ENCODE results near the gene EDEM2. TPM values are rescaled to one million over a fixed set of nuclear protein-coding genes. Genes with fewer than 3 reads are reported as not detected.

EDEM2 gene
- total RNA-seq, 1 experiment from 2014 or later = 28.5 TPM

GRCh38 chr20:35192118-35192872 is 45.2 kb upstream of the EDEM2 start:
- Histone ChIP-seq H3K36me3 (ENCODE audit: low read depth, low read length) (no peaks in the 10 kb centered on the region), H3K4me1 (ENCODE audit: insufficient read depth, low read length) (peaks cover 27% of the 10 kb centered on the region), H2AFZ (ENCODE audit: low read length) (no peak overlapping the region), H3K9ac (ENCODE audit: low read length) (no peak overlapping the region), H3K27ac (ENCODE audit: low read length) (0 out of 2 replicates have a peak overlapping the region, but pooled peaks have one; percentile 18), H3K4me2 (ENCODE audit: low read length) (peak overlapping the region; percentile 23), H3K79me2 (ENCODE audit: low read length) (no peaks in the 10 kb centered on the region), H4K20me1 (ENCODE audit: low read length) (no peaks in the 10 kb centered on the region), H3K9me3 (ENCODE audit: low read length) (peaks cover 11% of the 10 kb centered on the region), H3K27me3 (ENCODE audit: low read length) (no peaks in the 10 kb centered on the region), H3K4me3 (ENCODE audit: low read length) (no peak overlapping the region), H3F3A (ENCODE audit: low read length, unreplicated experiment) (no peaks in the 10 kb centered on the region), H3K9me2 (replicated peaks; ENCODE audit: low read length) (no peaks in the 10 kb centered on the region)
- TF ChIP-seq EZH2phosphoT487 (IDR thresholded peaks at IDR 0.05; ENCODE audit: borderline replicate concordance, low read length) (no peak), CTCF (conservative IDR thresholded peaks at IDR 0.05; ENCODE audit: low read depth, low read length) (no peak), EZH2 (IDR thresholded peaks at IDR 0.05; ENCODE audit: low read length, unreplicated experiment) (no peak)
- BruUV-seq (replicated peaks) = no TSS peak
- POLR2A ChIA-PET (ENCODE audit: unreplicated experiment) = interaction anchor here (0.6 kb wide), 1 partner anchor 760 kb away, joined by 3 read pairs; no protein-coding TSS in a partner anchor
- CTCF ChIA-PET = interaction anchor here (1.1 kb wide), 1 partner anchor 47 kb away, joined by 5 read pairs; no protein-coding TSS in a partner anchor
- DNase-seq (peak; percentile 88), ATAC-seq (peak; percentile 94)
- intact Hi-C loops (cut with micrococcal nuclease) = loop anchor here (1.0 kb wide), 1 partner anchor 45 kb away; the partner anchor contains the start of gene EDEM2

DNA sequence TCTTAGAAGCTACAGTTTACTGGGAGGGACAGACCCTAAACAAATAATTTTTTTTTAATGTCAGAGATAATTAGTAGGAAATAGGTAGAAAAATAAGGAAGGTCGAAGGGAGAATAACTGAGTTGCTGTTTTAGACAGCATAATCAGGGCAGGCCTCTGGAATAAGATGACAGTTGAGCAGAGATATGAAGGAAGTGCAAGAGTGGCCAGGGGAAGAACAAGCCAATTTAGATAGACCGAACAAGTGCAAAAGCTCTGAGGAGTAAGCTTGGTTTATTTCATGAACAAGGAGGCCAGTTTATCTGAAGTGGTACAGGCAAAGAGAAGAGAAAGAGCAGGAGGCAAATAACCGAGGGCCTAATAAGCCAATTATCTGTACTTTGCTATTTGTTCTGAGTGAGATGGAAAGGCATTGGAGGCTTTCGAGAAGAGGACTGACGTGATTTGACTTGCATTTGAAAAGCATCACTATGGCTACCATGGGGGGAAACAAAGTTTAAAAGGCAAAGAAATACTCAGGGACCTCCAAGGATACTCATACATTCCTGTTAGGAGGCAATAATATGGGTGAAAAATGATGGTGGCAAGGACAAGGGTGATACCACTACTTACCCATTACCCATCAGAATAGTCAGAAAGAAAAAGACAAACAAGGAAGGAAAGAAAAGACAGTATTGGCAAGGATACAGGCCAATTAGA is 44.4 kb upstream of the EDEM2 start:
- Histone ChIP-seq H3K27me3 (ENCODE audit: low read length) (no peaks in the 10 kb centered on the region), H3K79me2 (ENCODE audit: low read length) (no peaks in the 10 kb centered on the region), H3K4me3 (ENCODE audit: low read length) (no peak overlapping the region), H4K20me1 (ENCODE audit: low read length) (no peaks in the 10 kb centered on the region), H3K27ac (ENCODE audit: low read length) (peak overlapping the region; percentile 18; the same call in 1 of the 2 replicates), H3K9me3 (ENCODE audit: low read length) (peaks cover 6% of the 10 kb centered on the region), H3K36me3 (ENCODE audit: low read depth, low read length) (no peaks in the 10 kb centered on the region), H3K4me2 (ENCODE audit: low read length) (peak overlapping the region; percentile 23), H3K4me1 (ENCODE audit: insufficient read depth, low read length) (peaks cover 27% of the 10 kb centered on the region), H3K9ac (ENCODE audit: low read length) (no peak overlapping the region), H3F3A (ENCODE audit: low read length, unreplicated experiment) (no peaks in the 10 kb centered on the region), H3K9me2 (replicated peaks; ENCODE audit: low read length) (no peaks in the 10 kb centered on the region), H2AFZ (ENCODE audit: low read length) (no peak overlapping the region)
- no TSS peak for BruUV-seq (replicated peaks)
- intact Hi-C loops (cut with micrococcal nuclease) = loop anchor here (1.0 kb wide), 1 partner anchor 44 kb away; the partner anchor contains the start of gene EDEM2
- CTCF ChIA-PET = no interaction called here
- TF ChIP-seq EZH2phosphoT487 (IDR thresholded peaks at IDR 0.05; ENCODE audit: borderline replicate concordance, low read length) (no peak), CTCF (conservative IDR thresholded peaks at IDR 0.05; ENCODE audit: low read depth, low read length) (no peak), EZH2 (IDR thresholded peaks at IDR 0.05; ENCODE audit: low read length, unreplicated experiment) (no peak)
- DNase-seq (no peak), ATAC-seq (no peak)
- POLR2A ChIA-PET (ENCODE audit: unreplicated experiment) = no interaction called here

All from PC-3 (cell line).